HG03558 (cell line): ENCODE data around the gene PSMA8.
"Not testable (repeated sequence)": the region's sequence is repeated elsewhere in the genome, so short reads cannot be mapped to it uniquely, and the experiment has no call there.

Source experiments
- ATAC-seq: cut with Tn5 transposase; IDR thresholded peaks from one replicate; pipeline ENCODE4 v1.9.1; 2021; ENCODE audit warnings: moderate number of reproducible peaks; ENCODE audit not compliant: unreplicated experiment; ENCODE audit errors: extremely low read depth

Gene PSMA8

GRCh38 chr18:26133652-26134051, at the start of gene PSMA8:
TSS of gene PSMA8 (plus strand) at chr18:26133869. CDS start at chr18:26133966, 97 bp downstream.
- no peak for ATAC-seq

- no peak for ATAC-seq
Measured at GRCh38 chr18:26085056-26085455, 48.6 kb upstream of the PSMA8 start.

GRCh38 chr18:26086959-26087358, 46.7 kb upstream of the PSMA8 start:
- ATAC-seq, result no peak

- no peak for ATAC-seq
Measured at GRCh38 chr18:26088487-26088886, 45.2 kb upstream of the PSMA8 start.

GRCh38 chr18:26089293-26090129, 44.2 kb upstream of the PSMA8 start:
- peak; percentile 2 for ATAC-seq

- ATAC-seq, result peak; percentile 48
Measured at GRCh38 chr18:26090130-26091046, 43.3 kb upstream of the PSMA8 start, which contains the start of gene SS18. TSS of gene SS18 (minus strand) at chr18:26090613. CDS start at chr18:26090569, 44 bp downstream.

GRCh38 chr18:26091047-26091630, 42.5 kb upstream of the PSMA8 start:
- ATAC-seq, result peak; percentile 23

GRCh38 chr18:26096852-26097251, 36.8 kb upstream of the PSMA8 start:
- ATAC-seq, result no peak

GRCh38 chr18:26097563-26097962, 36.1 kb upstream of the PSMA8 start:
- no peak for ATAC-seq

- ATAC-seq, result no peak
Measured at GRCh38 chr18:26103579-26103978, 30.1 kb upstream of the PSMA8 start.

- no peak for ATAC-seq
Measured at GRCh38 chr18:26104035-26104434, 29.6 kb upstream of the PSMA8 start.

GRCh38 chr18:26119246-26119645, 14.4 kb upstream of the PSMA8 start:
- ATAC-seq, result no peak

GRCh38 chr18:26121476-26121875, 12.2 kb upstream of the PSMA8 start:
- ATAC-seq, result no peak

- ATAC-seq, result not testable (repeated sequence)
Measured at GRCh38 chr18:26121994-26122393, 11.7 kb upstream of the PSMA8 start.

- no peak for ATAC-seq
Measured at GRCh38 chr18:26127786-26128185, 5.9 kb upstream of the PSMA8 start.

GRCh38 chr18:26128192-26128591, 5.5 kb upstream of the PSMA8 start:
- not testable (repeated sequence) for ATAC-seq

- ATAC-seq, result no peak
Measured at GRCh38 chr18:26134107-26134506, 438 bp downstream of the PSMA8 start.

- ATAC-seq, result no peak
Measured at GRCh38 chr18:26135548-26135947, 1.9 kb downstream of the PSMA8 start.

- no peak for ATAC-seq
Measured at GRCh38 chr18:26157326-26157725, 23.7 kb downstream of the PSMA8 start.

- ATAC-seq, result no peak
Measured at GRCh38 chr18:26159353-26159752, 25.7 kb downstream of the PSMA8 start.

- ATAC-seq, result no peak
Measured at GRCh38 chr18:26164571-26164970, 30.9 kb downstream of the PSMA8 start.
